Measurements from ENCODE around the gene MAD1L1. TPM values are rescaled to one million over a fixed set of nuclear protein-coding genes. Genes with fewer than 3 reads are reported as not detected.

The MAD1L1 gene
- total RNA-seq, 1 donor from 2014 or later, result 55.0 TPM

GRCh38 chr7:2142386-2142785 is 90.4 kb downstream of the MAD1L1 start:
- H3K27me3 Mint-ChIP-seq (ENCODE audit: low read depth), result no peaks in the 10 kb centered on the region
- intact Hi-C loops (cut with micrococcal nuclease), result no loop called here
- no peaks in the 10 kb centered on the region for H3K36me3 Mint-ChIP-seq (ENCODE audit: low read depth)
- no peaks in the 10 kb centered on the region for H3K9me3 Mint-ChIP-seq
- no peak overlapping the region for H3K27ac Mint-ChIP-seq
- DNase-seq (ENCODE audit: low spot score), result no peak
- no peaks in the 10 kb centered on the region for H3K4me1 Mint-ChIP-seq (ENCODE audit: low read depth)
- no peak overlapping the region for H3K4me3 Mint-ChIP-seq (ENCODE audit: low read depth)

GRCh38 chr7:2141651-2142050 is 91.1 kb downstream of the MAD1L1 start:
- no peak for DNase-seq (ENCODE audit: low spot score)
- Mint-ChIP-seq H3K27me3 (ENCODE audit: low read depth) (no peaks in the 10 kb centered on the region), H3K27ac (no peak overlapping the region), H3K4me1 (ENCODE audit: low read depth) (no peaks in the 10 kb centered on the region), H3K9me3 (no peaks in the 10 kb centered on the region), H3K4me3 (ENCODE audit: low read depth) (no peak overlapping the region), H3K36me3 (ENCODE audit: low read depth) (no peaks in the 10 kb centered on the region)
- intact Hi-C loops (cut with micrococcal nuclease), result no loop called here

GRCh38 chr7:2141021-2141410 is 91.7 kb downstream of the MAD1L1 start:
- H3K27ac Mint-ChIP-seq, result no peak overlapping the region
- H3K4me3 Mint-ChIP-seq (ENCODE audit: low read depth), result no peak overlapping the region
- H3K4me1 Mint-ChIP-seq (ENCODE audit: low read depth), result no peaks in the 10 kb centered on the region
- intact Hi-C loops (cut with micrococcal nuclease), result no loop called here
- no peaks in the 10 kb centered on the region for H3K9me3 Mint-ChIP-seq
- H3K27me3 Mint-ChIP-seq (ENCODE audit: low read depth), result no peaks in the 10 kb centered on the region
- no peaks in the 10 kb centered on the region for H3K36me3 Mint-ChIP-seq (ENCODE audit: low read depth)
- DNase-seq (ENCODE audit: low spot score), result no peak

GRCh38 chr7:2140216-2141020 is 92.3 kb downstream of the MAD1L1 start:
- intact Hi-C loops (cut with micrococcal nuclease), result no loop called here
- Mint-ChIP-seq H3K4me3 (ENCODE audit: low read depth) (no peak overlapping the region), H3K27me3 (ENCODE audit: low read depth) (no peaks in the 10 kb centered on the region), H3K36me3 (ENCODE audit: low read depth) (no peaks in the 10 kb centered on the region), H3K9me3 (no peaks in the 10 kb centered on the region), H3K27ac (no peak overlapping the region), H3K4me1 (ENCODE audit: low read depth) (no peaks in the 10 kb centered on the region)
- DNase-seq (ENCODE audit: low spot score), result no peak

- intact Hi-C loops (cut with micrococcal nuclease), result no loop called here
- H3K4me3 Mint-ChIP-seq (ENCODE audit: low read depth), result no peak overlapping the region
- no peaks in the 10 kb centered on the region for H3K9me3 Mint-ChIP-seq
- no peaks in the 10 kb centered on the region for H3K4me1 Mint-ChIP-seq (ENCODE audit: low read depth)
- H3K36me3 Mint-ChIP-seq (ENCODE audit: low read depth), result no peaks in the 10 kb centered on the region
- no peaks in the 10 kb centered on the region for H3K27me3 Mint-ChIP-seq (ENCODE audit: low read depth)
- DNase-seq (ENCODE audit: low spot score), result no peak
- H3K27ac Mint-ChIP-seq, result no peak overlapping the region
Measured at GRCh38 chr7:2139004-2139699, 93.6 kb downstream of the MAD1L1 start.

GRCh38 chr7:2138146-2138765 is 94.5 kb downstream of the MAD1L1 start:
- Mint-ChIP-seq H3K27ac (no peak overlapping the region), H3K4me3 (ENCODE audit: low read depth) (no peak overlapping the region), H3K27me3 (ENCODE audit: low read depth) (no peaks in the 10 kb centered on the region), H3K36me3 (ENCODE audit: low read depth) (no peaks in the 10 kb centered on the region), H3K4me1 (ENCODE audit: low read depth) (no peaks in the 10 kb centered on the region), H3K9me3 (no peaks in the 10 kb centered on the region)
- intact Hi-C loops (cut with micrococcal nuclease), result no loop called here
- DNase-seq (ENCODE audit: low spot score), result no peak

GRCh38 chr7:2134740-2135139 is 98.0 kb downstream of the MAD1L1 start:
- intact Hi-C loops (cut with micrococcal nuclease), result no loop called here
- Mint-ChIP-seq H3K27me3 (ENCODE audit: low read depth) (no peaks in the 10 kb centered on the region), H3K27ac (no peak overlapping the region)

GRCh38 chr7:2132243-2132642 is 100.5 kb downstream of the MAD1L1 start:
- Mint-ChIP-seq H3K4me3 (ENCODE audit: low read depth) (no peak overlapping the region), H3K27me3 (ENCODE audit: low read depth) (no peaks in the 10 kb centered on the region)

More at GRCh38 chr7:2134740-2135139, 98.0 kb downstream of the MAD1L1 start:
- H3K4me1 Mint-ChIP-seq (ENCODE audit: low read depth), result no peaks in the 10 kb centered on the region
- H3K9me3 Mint-ChIP-seq, result no peaks in the 10 kb centered on the region
- no peak overlapping the region for H3K4me3 Mint-ChIP-seq (ENCODE audit: low read depth)
- DNase-seq (ENCODE audit: low spot score), result no peak
- H3K36me3 Mint-ChIP-seq (ENCODE audit: low read depth), result no peaks in the 10 kb centered on the region

GRCh38 chr7:2131800-2132199 is 100.9 kb downstream of the MAD1L1 start:
- H3K27me3 Mint-ChIP-seq (ENCODE audit: low read depth), result no peaks in the 10 kb centered on the region
- no peaks in the 10 kb centered on the region for H3K4me1 Mint-ChIP-seq (ENCODE audit: low read depth)
- H3K9me3 Mint-ChIP-seq, result no peaks in the 10 kb centered on the region
- H3K36me3 Mint-ChIP-seq (ENCODE audit: low read depth), result no peaks in the 10 kb centered on the region
- intact Hi-C loops (cut with micrococcal nuclease), result no loop called here
- no peak overlapping the region for H3K27ac Mint-ChIP-seq
- H3K4me3 Mint-ChIP-seq (ENCODE audit: low read depth), result no peak overlapping the region
- no peak for DNase-seq (ENCODE audit: low spot score)

More at GRCh38 chr7:2132243-2132642, 100.5 kb downstream of the MAD1L1 start:
- H3K9me3 Mint-ChIP-seq, result no peaks in the 10 kb centered on the region
- no peak overlapping the region for H3K27ac Mint-ChIP-seq
- DNase-seq (ENCODE audit: low spot score), result no peak
- H3K36me3 Mint-ChIP-seq (ENCODE audit: low read depth), result no peaks in the 10 kb centered on the region
- no peaks in the 10 kb centered on the region for H3K4me1 Mint-ChIP-seq (ENCODE audit: low read depth)
- intact Hi-C loops (cut with micrococcal nuclease), result no loop called here

- DNase-seq (ENCODE audit: low spot score), result no peak
- no peaks in the 10 kb centered on the region for H3K27me3 Mint-ChIP-seq (ENCODE audit: low read depth)
- no peaks in the 10 kb centered on the region for H3K4me1 Mint-ChIP-seq (ENCODE audit: low read depth)
- intact Hi-C loops (cut with micrococcal nuclease), result no loop called here
- no peaks in the 10 kb centered on the region for H3K36me3 Mint-ChIP-seq (ENCODE audit: low read depth)
- H3K4me3 Mint-ChIP-seq (ENCODE audit: low read depth), result no peak overlapping the region
- H3K27ac Mint-ChIP-seq, result no peak overlapping the region
- H3K9me3 Mint-ChIP-seq, result no peaks in the 10 kb centered on the region
Measured at GRCh38 chr7:2131341-2131740, 101.4 kb downstream of the MAD1L1 start.

GRCh38 chr7:2130096-2130375 is 102.7 kb downstream of the MAD1L1 start:
- no peak for DNase-seq (ENCODE audit: low spot score)
- H3K4me1 Mint-ChIP-seq (ENCODE audit: low read depth), result no peaks in the 10 kb centered on the region
- intact Hi-C loops (cut with micrococcal nuclease), result no loop called here
- H3K27ac Mint-ChIP-seq, result no peak overlapping the region
- H3K9me3 Mint-ChIP-seq, result no peaks in the 10 kb centered on the region
- H3K27me3 Mint-ChIP-seq (ENCODE audit: low read depth), result no peaks in the 10 kb centered on the region
- H3K36me3 Mint-ChIP-seq (ENCODE audit: low read depth), result no peaks in the 10 kb centered on the region
- no peak overlapping the region for H3K4me3 Mint-ChIP-seq (ENCODE audit: low read depth)

GRCh38 chr7:2129323-2130095 is 103.2 kb downstream of the MAD1L1 start:
- Mint-ChIP-seq H3K4me3 (ENCODE audit: low read depth) (no peak overlapping the region), H3K27me3 (ENCODE audit: low read depth) (no peaks in the 10 kb centered on the region), H3K27ac (no peak overlapping the region), H3K36me3 (ENCODE audit: low read depth) (no peaks in the 10 kb centered on the region), H3K4me1 (ENCODE audit: low read depth) (no peaks in the 10 kb centered on the region), H3K9me3 (no peaks in the 10 kb centered on the region)
- DNase-seq (ENCODE audit: low spot score), result no peak
- intact Hi-C loops (cut with micrococcal nuclease), result no loop called here

All from activated T-helper 2 cell treated with anti-CD3 and anti-CD28 coated beads, Interferon-gamma antibody, Interleukin-2, Interleukin-4, amounts not matched to agents 10 μg/mL and 5 μg/mL and 100 μg/mL, durations not matched to agents 14 hours and 24 hours and 36 hours (primary cell).